CD4-positive, alpha-beta T cell treated with Interleukin-21 for 1 hour (primary cell): ENCODE measurements around the gene ZMYND8.

Source experiments
- DNase-seq: peaks from one replicate; pipeline ENCODE4 v3.0.0-alpha.2; 2020

Gene ZMYND8

GRCh38 chr20:47353692-47354463 is 2.6 kb downstream of the ZMYND8 start:
- no peak for DNase-seq

GRCh38 chr20:47353239-47353691 is 3.2 kb downstream of the ZMYND8 start:
- no peak for DNase-seq

GRCh38 chr20:47352332-47353238 is 3.9 kb downstream of the ZMYND8 start:
- DNase-seq, result no peak

GRCh38 chr20:47351643-47352331 is 4.7 kb downstream of the ZMYND8 start:
- DNase-seq, result no peak

- no peak for DNase-seq
Measured at GRCh38 chr20:47350691-47351545, 5.6 kb downstream of the ZMYND8 start.

- peak; percentile 32 for DNase-seq
Measured at GRCh38 chr20:47350181-47350550, 6.3 kb downstream of the ZMYND8 start.

GRCh38 chr20:47349365-47350180 is 6.9 kb downstream of the ZMYND8 start:
- no peak for DNase-seq

GRCh38 chr20:47348539-47349142 is 7.9 kb downstream of the ZMYND8 start:
- DNase-seq, result no peak

- no peak for DNase-seq
Measured at GRCh38 chr20:47347661-47348435, 8.7 kb downstream of the ZMYND8 start.

- no peak for DNase-seq
Measured at GRCh38 chr20:47346172-47346571, 10.3 kb downstream of the ZMYND8 start.

- no peak for DNase-seq
Measured at GRCh38 chr20:47345214-47345613, 11.3 kb downstream of the ZMYND8 start.

- no peak for DNase-seq
Measured at GRCh38 chr20:47343007-47343472, 13.5 kb downstream of the ZMYND8 start.

- DNase-seq, result no peak
Measured at GRCh38 chr20:47338131-47338628, 18.3 kb downstream of the ZMYND8 start.

- DNase-seq, result no peak
Measured at GRCh38 chr20:47337413-47337812, 19.1 kb downstream of the ZMYND8 start.

GRCh38 chr20:47336129-47336754 is 20.3 kb downstream of the ZMYND8 start:
- no peak for DNase-seq

- DNase-seq, result no peak
Measured at GRCh38 chr20:47335251-47336128, 21.0 kb downstream of the ZMYND8 start.

- no peak for DNase-seq
Measured at GRCh38 chr20:47334022-47334551, 22.4 kb downstream of the ZMYND8 start.
